Skin epidermis (tissue), 12 donors: ENCODE measurements around the gene HSPA1A.
"Not testable (repeated sequence)": the region's sequence is repeated elsewhere in the genome, so short reads cannot be mapped to it uniquely, and the experiment has no call there.

Source experiments
- H3K27ac ChIP-seq, 21 experiments: fragments of 200-600 bp; sonication (generic) in 11 of 21; one replicate each; pipeline ENCODE4 v1.5.0; 2020; ENCODE audit warnings: mild to moderate bottlenecking in 3 of 21, inconsistent platforms in 2 of 21, moderate library complexity in 2 of 21
- H3K4me3 ChIP-seq, 7 experiments: fragments of 200-600 bp; sonication (generic) in 2 of 7; one replicate each; pipeline ENCODE4 v1.5.0; 2020; ENCODE audit warnings: inconsistent platforms in 2 of 7, mild to moderate bottlenecking in 2 of 7, moderate library complexity in 1 of 7

Gene HSPA1A

DNA sequence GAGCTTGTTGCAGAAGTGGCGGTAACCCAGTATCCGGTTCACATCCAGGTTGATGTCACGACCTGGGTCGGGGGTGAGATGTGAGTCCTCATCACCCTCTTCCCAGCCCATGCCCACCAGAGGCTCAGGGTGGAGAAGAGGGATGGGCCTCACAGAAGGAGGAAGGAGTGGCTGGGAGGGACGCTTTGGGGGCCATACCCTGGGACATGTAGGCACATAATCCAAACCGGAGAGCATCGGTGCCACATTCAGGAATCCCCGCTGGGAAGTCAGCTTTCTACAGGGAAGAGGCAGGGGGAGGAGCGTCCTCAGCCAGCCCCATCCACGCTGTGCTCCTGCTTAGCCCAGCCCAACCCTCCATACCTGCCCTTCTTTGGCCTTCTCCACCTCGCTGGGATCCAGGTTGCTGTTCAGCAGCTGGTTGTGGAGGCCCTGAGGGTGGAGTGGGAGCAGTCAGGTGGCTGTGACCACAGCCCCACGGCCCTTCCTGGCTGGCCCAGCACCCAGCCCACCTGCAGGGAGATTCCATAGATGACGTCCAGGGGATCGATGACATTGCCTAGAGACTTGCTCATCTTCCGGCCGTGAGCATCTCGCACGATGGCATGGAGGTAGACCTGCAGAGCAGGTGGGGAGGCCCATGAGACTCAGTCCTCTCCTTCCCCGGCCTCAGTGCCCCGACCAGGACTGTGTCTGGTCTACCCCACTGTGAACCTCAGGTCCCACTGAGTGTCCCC is 34.7 kb upstream of the HSPA1A start:
- H3K27ac ChIP-seq = no peak overlapping the region
- H3K4me3 ChIP-seq = no peak overlapping the region

DNA sequence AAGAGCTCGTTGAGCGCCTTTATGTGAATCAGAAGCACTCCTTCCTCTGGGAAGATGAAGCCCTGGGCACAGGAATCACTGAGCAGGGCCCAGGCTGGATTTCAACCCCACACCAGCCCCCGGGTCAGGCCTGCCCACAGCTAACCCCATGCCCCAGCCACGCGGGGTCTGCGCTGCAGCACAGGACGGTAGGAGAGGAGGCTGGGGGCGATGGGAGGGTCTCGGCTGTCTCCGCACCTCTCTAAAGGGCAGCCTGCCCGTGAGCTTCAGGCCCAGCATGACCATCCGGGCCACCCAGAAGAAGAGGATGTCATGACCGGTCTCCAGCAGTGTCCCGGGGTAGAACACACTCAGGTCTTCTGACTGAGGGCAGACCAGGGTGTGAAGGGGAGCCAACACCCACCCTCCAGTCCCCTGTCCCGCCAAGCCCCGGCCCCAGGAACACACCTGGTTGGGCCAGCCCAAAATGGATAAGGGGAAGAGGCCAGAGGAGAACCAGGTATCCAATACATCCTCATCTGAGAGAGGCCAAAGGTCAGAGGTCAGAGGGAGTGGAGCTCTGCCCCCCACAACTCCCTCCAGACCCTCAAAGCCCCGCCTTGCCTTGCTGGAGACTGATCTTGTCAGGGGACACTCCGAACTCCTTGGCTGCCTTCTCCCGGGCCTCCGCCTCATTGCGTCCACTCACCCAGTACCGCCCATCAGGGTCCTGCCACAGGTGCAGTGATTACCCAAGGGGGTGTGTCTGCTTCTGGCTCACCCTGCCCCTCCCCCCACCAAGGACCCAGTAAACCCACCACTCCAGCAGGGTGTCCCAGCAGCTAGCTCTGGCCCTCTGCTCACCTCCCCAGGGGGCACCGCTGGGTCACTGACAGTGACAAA is 33.9 kb upstream of the HSPA1A start:
- no peak overlapping the region for H3K27ac ChIP-seq

DNA sequence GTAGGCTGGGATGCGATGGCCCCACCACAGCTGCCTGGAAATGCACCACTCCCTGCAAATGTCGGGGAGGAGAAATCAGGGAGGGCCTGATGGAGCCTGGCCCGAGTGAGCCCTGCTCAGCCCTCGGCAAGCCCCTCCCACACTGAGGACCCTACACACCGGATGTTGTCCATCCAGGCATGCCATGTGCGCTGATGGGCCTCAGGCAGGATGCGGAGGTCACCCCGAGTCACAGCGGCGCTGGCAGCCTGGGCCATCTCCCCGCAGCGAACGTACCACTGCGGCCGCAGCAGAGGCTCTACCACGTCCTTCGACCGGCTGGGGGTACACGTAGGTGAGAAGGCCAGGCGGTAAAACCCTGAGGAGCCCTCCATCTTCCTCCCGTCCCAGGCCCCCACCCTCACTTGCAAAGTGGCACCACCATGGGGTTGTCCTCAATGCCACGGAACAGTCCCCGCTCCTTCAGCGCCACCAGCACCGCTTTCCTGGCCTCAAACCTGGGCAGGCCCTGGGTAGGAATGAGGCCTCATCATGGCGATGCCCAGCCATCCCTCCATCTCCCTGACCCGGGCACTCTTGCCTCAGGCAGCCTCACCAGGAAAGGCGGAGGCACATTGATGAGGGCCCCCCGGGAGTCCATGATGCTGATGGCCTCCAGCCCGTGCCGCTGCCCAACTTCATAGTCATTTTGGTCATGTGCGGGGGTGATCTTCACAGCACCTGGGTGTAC is 33.1 kb upstream of the HSPA1A start:
- no peak overlapping the region for H3K4me3 ChIP-seq

More for the DNA sequence above, 33.9 kb upstream of the HSPA1A start:
- H3K4me3 ChIP-seq = no peak overlapping the region

DNA sequence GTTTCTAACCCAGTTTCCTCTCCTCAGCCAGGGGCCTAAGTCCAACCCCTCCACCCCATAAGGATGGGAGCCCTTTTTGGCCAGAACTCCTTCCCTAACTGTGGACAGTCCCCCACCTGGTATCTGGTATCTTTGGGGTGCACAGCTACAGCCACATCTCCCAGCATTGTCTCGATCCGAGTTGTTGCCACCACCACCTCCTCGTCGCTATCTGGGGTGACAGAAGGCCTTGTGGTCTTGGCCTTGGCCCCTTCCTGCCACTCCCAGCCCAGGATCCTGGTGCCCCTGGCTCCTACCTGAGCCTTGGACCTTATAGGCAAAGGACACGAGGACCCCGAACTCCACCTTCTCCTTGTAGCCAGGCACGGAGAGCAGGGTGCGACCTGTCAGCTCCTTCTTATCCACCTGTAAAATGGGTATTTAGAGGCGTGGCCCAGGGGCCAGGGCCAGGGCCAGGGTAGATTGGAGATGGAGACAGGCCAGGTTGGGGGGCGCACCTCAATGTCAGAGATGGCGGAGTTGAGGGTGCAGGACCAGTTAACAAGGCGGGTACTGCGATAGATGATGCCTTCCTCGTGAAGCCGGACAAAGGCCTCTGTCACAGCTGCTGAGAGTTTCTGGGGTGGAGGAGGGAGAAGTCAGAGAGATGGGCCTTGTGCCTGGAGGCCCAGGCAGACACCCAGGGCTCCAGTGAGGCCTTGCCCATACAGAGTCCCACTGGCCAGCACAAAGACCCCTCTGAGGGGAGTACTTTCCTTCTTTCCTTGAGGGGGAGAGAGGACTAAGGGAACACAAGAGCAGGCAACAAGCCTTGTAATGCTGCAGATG is 31.0 kb upstream of the HSPA1A start:
- no peak overlapping the region for H3K27ac ChIP-seq
- H3K4me3 ChIP-seq = no peak overlapping the region

More for the DNA sequence above, 33.1 kb upstream of the HSPA1A start:
- no peak overlapping the region for H3K27ac ChIP-seq

DNA sequence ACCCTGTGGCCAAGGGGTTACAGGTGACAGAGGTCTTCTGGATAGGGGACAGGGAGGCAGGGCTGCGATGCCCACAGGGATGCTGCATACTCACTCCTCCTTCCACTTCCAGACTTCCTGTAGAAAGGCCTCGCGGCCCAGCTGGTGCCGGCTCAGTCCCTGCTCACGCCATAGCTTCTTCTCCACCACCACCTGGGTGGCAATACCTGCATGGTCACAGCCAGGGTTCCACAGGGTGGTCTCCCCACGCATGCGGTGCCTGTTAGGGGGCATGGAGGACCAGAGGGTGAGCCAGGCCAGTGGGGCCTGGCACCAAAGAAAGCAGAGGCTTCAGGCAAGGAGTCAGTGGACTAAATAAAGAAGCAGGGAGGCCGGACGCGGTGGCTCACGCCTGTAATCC is 29.9 kb upstream of the HSPA1A start:
- Histone ChIP-seq H3K27ac (no peak overlapping the region), H3K4me3 (no peak overlapping the region)

DNA sequence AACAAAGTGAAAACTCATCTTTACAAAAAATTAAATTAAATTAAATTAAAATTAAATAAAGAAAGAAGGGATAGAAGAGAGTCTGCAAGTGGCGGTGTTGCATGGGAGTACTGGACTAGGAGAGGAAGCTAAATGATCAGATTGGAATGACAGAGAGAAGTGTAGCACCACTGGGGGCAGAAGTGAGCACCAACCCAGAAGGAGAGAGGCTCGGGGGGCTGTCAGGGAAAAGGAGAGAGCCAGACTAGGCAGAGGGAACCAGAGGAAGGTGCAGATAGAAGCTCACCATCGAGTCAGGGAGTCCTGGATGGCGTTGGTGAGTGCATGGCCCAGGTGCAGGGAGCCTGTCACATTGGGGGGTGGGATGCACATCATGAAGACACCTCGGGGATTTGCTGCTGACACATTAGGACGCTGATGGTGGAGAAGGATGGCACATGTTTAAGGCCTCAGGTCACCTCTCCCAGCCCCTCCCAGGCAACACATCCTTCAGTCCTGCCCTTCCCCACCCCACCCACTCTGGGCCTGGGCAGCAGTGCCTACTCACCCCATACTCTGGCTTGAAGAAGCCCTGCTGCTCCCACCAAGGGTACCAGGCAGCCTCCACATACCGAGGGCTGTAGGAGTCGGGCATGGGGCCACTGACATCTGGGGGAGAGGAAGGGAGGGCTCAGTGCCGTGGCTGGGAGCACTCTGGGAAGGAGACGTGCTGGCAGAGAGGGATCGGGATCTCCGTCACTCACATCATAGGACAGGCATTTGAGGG is 23.8 kb upstream of the HSPA1A start:
- Histone ChIP-seq H3K27ac (peak overlapping the region in 4 of 21 experiments; percentile 23 to 53 (median 42)), H3K4me3 (no peak overlapping the region)

DNA sequence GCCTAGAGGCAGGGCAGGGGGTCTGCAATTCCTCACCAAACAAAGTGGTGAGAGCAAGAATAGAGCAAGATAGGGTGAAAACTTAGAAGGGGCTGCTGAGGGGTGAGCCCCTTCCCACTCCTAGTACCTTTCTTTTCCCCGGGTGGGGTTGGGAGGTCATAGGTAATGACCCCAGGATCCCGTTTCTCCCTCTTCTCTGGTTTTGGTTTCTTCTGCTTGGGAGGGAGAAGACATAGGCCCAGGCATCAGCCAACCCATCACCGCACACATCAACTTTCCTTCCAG is 23.3 kb upstream of the HSPA1A start:
- peak overlapping the region in 4 of 21 experiments; percentile 23 to 53 (median 42) for H3K27ac ChIP-seq
- no peak overlapping the region for H3K4me3 ChIP-seq

DNA sequence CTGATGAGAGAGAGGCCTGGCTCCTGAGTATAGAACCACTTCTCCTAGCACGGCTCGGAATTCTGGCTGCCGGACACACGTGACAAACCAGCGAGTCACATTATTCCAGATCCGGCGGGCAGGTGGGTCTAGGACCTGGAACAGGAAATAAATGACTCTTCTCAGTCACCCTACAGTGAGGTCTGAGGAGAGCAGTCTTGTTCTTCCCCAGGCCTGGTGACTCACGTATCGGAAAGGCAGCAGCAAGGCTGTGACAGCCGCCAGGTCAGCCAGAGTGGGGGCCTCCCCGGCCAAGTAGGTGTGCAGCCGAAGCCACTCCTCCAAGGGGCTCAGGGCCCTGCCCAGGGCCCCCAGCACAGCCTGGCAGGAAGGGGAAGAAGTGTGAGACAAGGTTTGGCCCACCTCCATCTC is 22.6 kb upstream of the HSPA1A start:
- Histone ChIP-seq H3K4me3 (no peak overlapping the region), H3K27ac (peak overlapping the region in 5 of 21 experiments; percentile 17 to 35 (median 29))

DNA sequence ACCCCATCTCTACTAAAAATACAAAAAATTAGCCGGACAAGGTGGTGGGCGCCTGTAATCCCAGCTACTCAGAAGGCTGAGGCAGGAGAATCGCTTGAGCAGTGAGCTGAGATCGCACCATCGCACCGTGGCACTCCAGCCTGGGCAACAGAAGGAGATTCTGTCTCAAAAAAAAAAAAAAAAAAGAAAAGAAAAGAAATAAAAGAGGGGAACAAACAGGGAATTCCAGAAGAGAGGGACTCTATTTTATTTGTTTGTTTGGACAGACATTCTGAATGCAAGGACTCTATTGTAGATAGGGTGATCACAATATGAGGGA is 21.5 kb upstream of the HSPA1A start:
- Histone ChIP-seq H3K27ac (peak overlapping the region in 10 of 21 experiments; percentile 90 to 100 (median 98)), H3K4me3 (peak overlapping the region in 1 of 7 experiments; percentile 84)

DNA sequence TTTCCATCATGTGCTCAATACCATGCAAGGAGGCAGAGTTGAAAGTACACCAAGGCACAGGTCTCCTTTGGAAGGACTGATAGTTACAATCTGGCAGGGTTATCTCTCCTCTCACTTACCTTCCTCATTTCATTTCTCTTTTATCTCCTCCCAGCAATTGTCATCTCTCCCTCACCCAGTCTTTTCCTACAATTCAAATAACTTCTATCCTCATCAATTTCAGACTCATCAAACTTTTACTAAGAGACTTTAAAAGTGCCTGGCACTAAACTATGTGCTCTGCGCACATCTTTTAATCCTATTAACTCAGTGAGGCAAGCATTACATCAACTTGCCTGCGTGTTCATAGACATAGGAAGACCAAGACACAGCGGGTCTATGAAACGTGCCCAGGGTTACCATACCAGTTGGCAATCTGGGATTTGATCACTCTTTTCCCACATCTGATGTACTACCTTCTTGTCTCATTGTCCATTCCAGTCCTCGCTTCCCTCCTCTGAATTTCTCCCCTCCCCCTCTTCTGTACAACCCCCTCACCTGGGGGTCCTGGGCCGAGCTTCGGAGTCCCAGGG is 21.0 kb upstream of the HSPA1A start:
- H3K27ac ChIP-seq = peak overlapping the region; percentile 62 to 100 (median 98)

DNA sequence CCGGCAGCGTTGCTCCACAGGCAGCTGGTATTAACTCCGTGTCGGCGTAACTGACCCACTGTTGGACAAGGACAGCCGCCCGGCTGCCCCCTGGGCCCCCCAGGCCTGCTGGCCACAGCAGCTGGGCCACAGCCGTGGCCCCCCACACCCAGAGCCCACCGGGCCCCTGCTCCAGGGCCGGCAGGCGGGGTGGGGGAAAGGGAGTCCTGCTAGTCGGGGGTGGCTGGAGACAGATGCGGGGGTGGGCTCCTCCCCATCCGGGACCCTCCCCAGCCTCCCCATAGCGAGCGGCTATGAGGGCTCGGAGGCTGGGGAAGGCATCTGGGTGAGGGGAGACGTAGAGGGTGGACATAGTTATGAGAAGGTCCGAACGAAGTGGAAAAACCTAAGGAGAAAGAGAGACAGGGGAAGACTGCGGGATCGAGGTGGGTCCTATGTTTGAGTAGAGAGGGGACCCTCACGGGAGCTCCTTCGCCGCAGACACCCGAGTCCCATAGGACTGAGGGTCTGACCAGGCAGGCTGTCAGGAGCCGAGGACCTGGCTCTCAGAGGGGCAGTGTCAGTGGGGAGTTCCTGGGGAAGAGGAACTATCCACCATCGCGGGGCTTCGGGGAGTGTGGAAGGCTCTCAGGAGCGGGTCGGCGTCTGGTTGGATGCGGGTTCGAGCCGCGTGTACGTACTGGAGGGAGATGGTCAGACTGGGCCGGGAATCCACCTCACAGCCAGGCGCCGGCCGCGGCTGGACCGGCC is 20.3 kb upstream of the HSPA1A start:
- peak overlapping the region; percentile 74 to 92 (median 84) for H3K4me3 ChIP-seq
- H3K27ac ChIP-seq = peak overlapping the region; percentile 90 to 100 (median 98)

More for the DNA sequence above, 21.0 kb upstream of the HSPA1A start:
- peak overlapping the region; percentile 74 to 92 (median 84) for H3K4me3 ChIP-seq

DNA sequence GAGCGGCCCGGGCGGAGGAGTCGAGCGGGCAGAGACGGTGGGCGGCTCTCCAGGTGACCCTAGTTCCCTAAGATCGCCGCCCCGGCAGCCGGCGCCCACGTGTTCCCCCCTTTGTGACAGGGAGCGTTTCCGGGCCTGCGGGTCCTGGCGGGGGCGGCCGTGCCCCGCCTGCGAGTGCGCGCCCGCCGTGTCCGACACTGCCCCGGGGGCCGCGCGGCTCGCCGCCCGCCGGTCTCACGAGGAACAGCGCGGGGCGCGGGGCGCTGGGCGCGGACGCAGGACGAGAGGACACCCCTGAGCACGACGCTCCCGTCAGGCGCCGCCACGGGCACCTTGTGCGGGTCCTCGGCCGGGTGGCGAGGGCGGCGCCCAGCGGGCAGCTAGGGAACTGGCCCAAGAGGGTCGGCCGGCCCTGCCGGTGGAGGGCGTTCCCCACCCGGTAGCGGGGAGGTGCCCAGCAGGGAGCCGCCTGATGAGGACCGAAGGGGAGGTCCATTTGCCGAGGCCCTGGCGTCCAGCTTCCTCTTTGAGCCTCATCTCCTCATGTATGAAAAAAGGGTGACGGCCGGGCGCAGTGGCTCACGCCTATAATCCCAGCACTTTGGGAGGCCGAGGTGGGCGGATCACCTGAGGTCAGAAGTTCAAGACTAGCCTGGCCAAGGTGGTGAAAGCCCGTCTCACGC is 19.6 kb upstream of the HSPA1A start, which contains the start of gene VARS1:
Gene VARS1, minus strand, starts transcription at position 137 of the 683 bp plus-strand sequence. CDS start 535 bp downstream, outside the sequence.
- peak within 1 kb of the TSS; percentile 74 to 92 (median 84) for H3K4me3 ChIP-seq
- peak within 1 kb of the TSS; percentile 90 to 100 (median 98) for H3K27ac ChIP-seq

DNA sequence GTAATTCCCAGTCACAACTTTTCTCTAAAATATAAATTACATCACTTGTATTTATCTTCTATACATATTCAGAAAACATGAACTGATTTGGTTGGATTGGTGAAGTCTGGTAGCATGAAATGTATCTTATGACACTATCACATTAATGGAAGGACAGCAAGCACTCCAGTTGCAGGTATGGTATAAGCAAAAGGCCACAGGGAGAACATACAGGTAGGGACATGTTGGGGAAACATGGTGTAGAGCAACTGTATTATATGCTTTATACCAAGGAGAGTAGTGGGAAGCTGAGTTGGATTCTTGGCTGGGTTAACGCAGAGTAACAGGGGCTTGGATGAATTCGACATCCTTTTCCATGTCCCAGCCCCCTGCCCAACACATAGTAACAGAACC is 18.4 kb upstream of the HSPA1A start:
- peak overlapping the region in 15 of 21 experiments; percentile 15 to 100 (median 95) for H3K27ac ChIP-seq

DNA sequence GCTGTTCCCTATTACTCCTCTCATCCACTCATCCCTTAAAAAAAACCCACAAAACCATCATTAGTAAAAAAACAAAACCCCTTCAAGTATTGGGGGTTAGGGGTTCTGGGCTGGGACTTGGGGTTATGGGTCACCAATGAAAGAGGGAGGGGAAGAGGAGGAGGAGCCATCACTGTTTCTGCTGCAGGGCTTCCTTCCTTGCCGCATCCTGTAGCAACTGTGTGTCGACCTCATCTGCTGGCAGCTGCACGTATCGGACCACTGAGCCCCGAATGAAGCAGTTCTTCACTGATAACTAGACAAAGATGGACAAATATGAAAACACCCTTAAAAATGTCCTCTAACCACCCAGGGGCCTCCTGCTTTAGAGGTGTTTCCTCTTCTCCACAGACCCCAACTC is 17.8 kb upstream of the HSPA1A start:
- H3K4me3 ChIP-seq = no peak overlapping the region
- H3K27ac ChIP-seq = peak overlapping the region in 15 of 21 experiments; percentile 10 to 100 (median 76)

More for the DNA sequence above, 18.4 kb upstream of the HSPA1A start:
- H3K4me3 ChIP-seq = no peak overlapping the region

DNA sequence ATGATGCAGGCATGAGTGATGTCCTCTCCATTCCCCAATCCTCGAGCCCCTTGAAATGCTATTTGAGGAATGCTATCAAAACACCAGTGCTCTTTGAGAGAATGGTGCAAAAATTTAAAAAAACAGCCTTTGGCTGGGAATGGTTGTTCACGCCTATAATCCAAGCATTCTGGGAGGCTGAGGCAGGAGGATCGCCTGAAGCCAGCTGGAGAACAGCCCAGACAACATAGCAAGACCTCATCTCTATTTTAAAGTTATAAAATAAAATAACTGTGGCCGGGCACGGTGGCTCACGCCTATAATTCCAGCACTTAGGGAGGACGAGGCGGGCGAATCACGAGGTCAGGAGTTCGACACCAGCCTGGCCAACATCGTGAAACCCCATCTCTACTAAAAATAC is 15.6 kb upstream of the HSPA1A start:
- H3K27ac ChIP-seq = no peak overlapping the region

DNA sequence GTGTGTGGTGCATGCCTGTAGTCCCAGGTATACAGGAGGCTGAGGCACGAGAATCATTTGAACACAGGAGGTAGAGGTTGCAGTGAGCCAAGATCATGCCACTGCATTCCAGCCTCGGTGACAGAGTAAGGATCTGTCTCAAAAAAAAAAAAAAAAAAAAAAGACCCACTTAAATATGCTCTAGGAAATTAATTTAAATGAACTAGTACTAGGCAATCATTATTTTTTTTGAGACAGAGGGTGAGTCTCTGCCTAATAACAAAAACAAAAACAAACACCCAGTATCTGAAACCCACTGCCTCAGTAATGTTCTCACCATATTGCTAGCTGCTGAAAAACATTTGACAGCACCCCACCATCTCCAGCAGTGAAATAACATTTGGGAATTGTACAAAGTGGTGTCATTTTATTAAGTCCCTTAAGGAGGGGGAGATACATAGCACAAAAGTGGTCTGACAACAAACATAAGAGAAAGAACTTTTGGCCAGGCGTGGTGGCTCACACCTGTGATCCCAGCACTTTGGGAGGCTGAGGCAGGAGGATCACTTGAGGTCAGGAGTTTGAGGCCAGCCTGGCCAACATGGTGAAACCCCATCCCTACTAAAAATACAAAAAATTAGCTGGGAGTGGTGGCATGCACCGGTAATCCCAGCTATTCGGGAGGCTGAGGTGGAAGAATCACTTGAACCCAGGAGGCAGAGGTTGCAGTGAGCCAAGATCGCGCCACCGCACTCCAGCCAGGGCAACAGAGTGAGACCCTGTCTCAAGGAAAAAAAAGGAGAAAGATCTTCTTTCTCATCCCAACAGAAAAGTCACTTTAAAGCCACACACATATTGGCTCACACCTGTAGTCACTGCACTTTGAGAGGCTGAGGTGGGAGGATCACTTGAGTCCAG is 14.1 kb upstream of the HSPA1A start:
- not testable (repeated sequence) for H3K4me3 ChIP-seq, H3K27ac ChIP-seq

More for the DNA sequence above, 15.6 kb upstream of the HSPA1A start:
- no peak overlapping the region for H3K4me3 ChIP-seq
